Neuronal stem cell (in vitro differentiated cells): ENCODE results near the gene MDFIC2.

Experiments used
- DNase-seq: peaks from one replicate; pipeline ENCODE4 v3.0.0-alpha.2; 2013; ENCODE audit warnings: low spot score
- H2AFZ ChIP-seq: one replicate; pipeline ENCODE4 v1.6.1; 2013; ENCODE audit warnings: mild to moderate bottlenecking, low read length, inconsistent platforms
- H2AK5ac ChIP-seq: 2 replicates; pipeline ENCODE4 v1.6.1; 2013; ENCODE audit warnings: low read depth, mild to moderate bottlenecking, inconsistent platforms, low read length, moderate library complexity, mixed read lengths
- H2BK120ac ChIP-seq: 2 replicates; pipeline ENCODE4 v1.6.1; 2013; ENCODE audit warnings: low read depth, mild to moderate bottlenecking, inconsistent platforms, low read length, moderate library complexity, mixed read lengths
- H2BK12ac ChIP-seq: one replicate; pipeline ENCODE4 v1.6.1; 2013; ENCODE audit warnings: low read length, inconsistent platforms
- H2BK15ac ChIP-seq: 2 replicates; pipeline ENCODE4 v1.6.1; 2013; ENCODE audit warnings: mild to moderate bottlenecking, low read length, inconsistent platforms, mixed read lengths
- H2BK5ac ChIP-seq: one replicate; pipeline ENCODE4 v1.6.1; 2013; ENCODE audit warnings: inconsistent platforms, mild to moderate bottlenecking, low read length, moderate library complexity
- H3K14ac ChIP-seq: one replicate; pipeline ENCODE4 v1.6.1; 2013; ENCODE audit warnings: low read length, inconsistent platforms
- H3K18ac ChIP-seq: 2 replicates; pipeline ENCODE4 v1.6.1; 2013; ENCODE audit warnings: low read length, inconsistent platforms
- H3K23ac ChIP-seq: 2 replicates; pipeline ENCODE4 v1.6.1; 2013; ENCODE audit warnings: low read depth, mild to moderate bottlenecking, mixed read lengths, low read length, inconsistent platforms; ENCODE audit not compliant: poor library complexity
- H3K27ac ChIP-seq: replicated peaks from 3 replicates; pipeline ENCODE4 v1.5.1; 2013; ENCODE audit warnings: low read length, inconsistent platforms
- H3K27me3 ChIP-seq, 3 experiments: 2 replicates each; pipeline ENCODE4 v1.6.1; 2013; ENCODE audit warnings: low read length in 3 of 3, mild to moderate bottlenecking in 2 of 3, inconsistent platforms in 1 of 3, low read depth in 1 of 3, mixed read lengths in 1 of 3, moderate library complexity in 1 of 3; ENCODE audit not compliant: control insufficient read depth in 3 of 3, insufficient read depth in 3 of 3
- H3K36me3 ChIP-seq, 2 donors: replicated peaks in 1 of 2; 2 replicates each; pipeline ENCODE4 v1.6.1; 2013; ENCODE audit warnings: low read length in 2 of 2; ENCODE audit not compliant: control insufficient read depth in 2 of 2, insufficient read depth in 2 of 2
- H3K4ac ChIP-seq: 2 replicates; pipeline ENCODE4 v1.6.1; 2013; ENCODE audit warnings: inconsistent platforms, mild to moderate bottlenecking, low read length, moderate library complexity
- H3K4me1 ChIP-seq, 2 donors: 1 replicate in 1 of 2; 2 replicates in 1 of 2; pipeline ENCODE4 v1.6.1; 2013; ENCODE audit warnings: low read length in 2 of 2, low read depth in 1 of 2; ENCODE audit not compliant: control insufficient read depth in 2 of 2, insufficient read depth in 1 of 2
- H3K4me2 ChIP-seq: one replicate; pipeline ENCODE4 v1.6.1; 2013; ENCODE audit warnings: mild to moderate bottlenecking, low read length, inconsistent platforms; ENCODE audit not compliant: insufficient read depth, poor library complexity, severe bottlenecking
- H3K4me3 ChIP-seq, 2 donors: 2 replicates each; pipeline ENCODE4 v1.5.1; 2013; ENCODE audit warnings: low read length in 2 of 2, mild to moderate bottlenecking in 2 of 2, inconsistent platforms in 1 of 2, moderate library complexity in 1 of 2
- H3K79me1 ChIP-seq: one replicate; pipeline ENCODE4 v1.6.1; 2013; ENCODE audit warnings: low read depth, mild to moderate bottlenecking, inconsistent platforms, low read length, moderate library complexity
- H3K9ac ChIP-seq: one replicate; pipeline ENCODE4 v1.6.1; 2013; ENCODE audit warnings: mild to moderate bottlenecking, low read depth, low read length, inconsistent platforms; ENCODE audit not compliant: poor library complexity
- H3K9me3 ChIP-seq, 2 donors: replicated peaks in 1 of 2; 2 replicates each; pipeline versions ENCODE3 to v1.6.1; 2013; ENCODE audit warnings: low read length in 2 of 2, mild to moderate bottlenecking in 2 of 2, inconsistent platforms in 1 of 2, low read depth in 1 of 2, mixed read lengths in 1 of 2, moderate library complexity in 1 of 2; ENCODE audit not compliant: control insufficient read depth in 2 of 2, insufficient read depth in 1 of 2
- H4K8ac ChIP-seq: one replicate; pipeline ENCODE4 v1.6.1; 2013; ENCODE audit warnings: low read depth, mild to moderate bottlenecking, inconsistent platforms, low read length, moderate library complexity
- H4K91ac ChIP-seq: one replicate; pipeline ENCODE4 v1.6.1; 2013; ENCODE audit warnings: low read length, low read depth, mild to moderate bottlenecking, inconsistent platforms; ENCODE audit not compliant: poor library complexity
- WGBS, 2 donors: extraction: QIAGEN DNeasy Blood & Tissue Kit; methylation state at CpG; one replicate each; pipeline ENCODE4 v1.1.7; 2013; ENCODE audit warnings: missing lambda C conversion rate in 2 of 2, mixed read lengths in 1 of 2; ENCODE audit not compliant: insufficient read length in 2 of 2, insufficient replicate concordance in 1 of 2; ENCODE audit errors: extremely low coverage in 2 of 2; 5-methylcytosine and 5-hydroxymethylcytosine counted together

MDFIC2 gene

GRCh38 chr3:70176224-70176623 lies 136.2 kb downstream of the MDFIC2 start:
- no peak overlapping the region for H3K18ac ChIP-seq
- no peak overlapping the region for H2BK120ac ChIP-seq
- H2BK12ac ChIP-seq, result no peak overlapping the region
- WGBS, 2 donors, result 100% methylated on average over 1 of the region's 4 CpGs; no CpG with 5 or more reads in 1 of the 2 donors
- H2AFZ ChIP-seq, result no peak overlapping the region
- no peak overlapping the region for H3K4me2 ChIP-seq
- H3K27ac ChIP-seq, result no peak overlapping the region
- H3K4me3 ChIP-seq, result no peak overlapping the region
- H3K14ac ChIP-seq, result no peak overlapping the region
- DNase-seq, result no peak
- no peak overlapping the region for H2BK5ac ChIP-seq
- H3K23ac ChIP-seq, result no peak overlapping the region
- H3K9ac ChIP-seq, result no peak overlapping the region
- no peak overlapping the region for H2BK15ac ChIP-seq
- H2AK5ac ChIP-seq, result no peak overlapping the region
- H3K9me3 ChIP-seq, result peaks cover 0 to 1% of the 10 kb centered on the region in 2 donors
- no peaks in the 10 kb centered on the region for H3K36me3 ChIP-seq
- no peak overlapping the region for H4K8ac ChIP-seq
- no peaks in the 10 kb centered on the region for H3K4me1 ChIP-seq
- H3K27me3 ChIP-seq, result no peaks in the 10 kb centered on the region
- no peak overlapping the region for H4K91ac ChIP-seq
- H3K79me1 ChIP-seq, result no peaks in the 10 kb centered on the region
- no peak overlapping the region for H3K4ac ChIP-seq

GRCh38 chr3:70156808-70157207 lies 155.6 kb downstream of the MDFIC2 start:
- H4K91ac ChIP-seq, result no peak overlapping the region
- no peak overlapping the region for H3K23ac ChIP-seq
- H2BK120ac ChIP-seq, result no peak overlapping the region
- no peak overlapping the region for H4K8ac ChIP-seq
- H2AFZ ChIP-seq, result no peak overlapping the region
- no peaks in the 10 kb centered on the region for H3K79me1 ChIP-seq
- H3K27ac ChIP-seq, result no peak overlapping the region
- H2BK5ac ChIP-seq, result no peak overlapping the region
- H3K4me3 ChIP-seq, result no peak overlapping the region
- H3K4ac ChIP-seq, result no peak overlapping the region
- H2AK5ac ChIP-seq, result no peak overlapping the region
- no peaks in the 10 kb centered on the region for H3K9me3 ChIP-seq
- WGBS, 2 donors, result no CpG with 5 or more reads among the region's 1 CpG
- no peaks in the 10 kb centered on the region for H3K27me3 ChIP-seq
- H3K36me3 ChIP-seq, result no peaks in the 10 kb centered on the region
- H2BK15ac ChIP-seq, result no peak overlapping the region
- no peak overlapping the region for H3K14ac ChIP-seq
- H3K18ac ChIP-seq, result no peak overlapping the region
- no peak overlapping the region for H2BK12ac ChIP-seq
- no peak for DNase-seq
- H3K9ac ChIP-seq, result no peak overlapping the region
- no peak overlapping the region for H3K4me2 ChIP-seq
- no peaks in the 10 kb centered on the region for H3K4me1 ChIP-seq

- Histone ChIP-seq H4K91ac (no peak overlapping the region), H3K4me1 (peaks cover 0 to 2% of the 10 kb centered on the region in 2 donors)
- WGBS, 2 donors, result no CpG with 5 or more reads among the region's 3 CpGs
These were observed 161.8 kb downstream of the MDFIC2 start for GRCh38 chr3:70150599-70150998.

GRCh38 chr3:70149714-70150400 lies 162.6 kb downstream of the MDFIC2 start:
- Histone ChIP-seq H3K36me3 (peaks cover 0 to 2% of the 10 kb centered on the region in 2 donors), H3K4me3 (no peak overlapping the region), H3K9ac (no peak overlapping the region), H3K14ac (no peak overlapping the region), H3K4ac (no peak overlapping the region), H3K4me1 (peaks cover 0 to 2% of the 10 kb centered on the region in 2 donors), H2BK120ac (no peak overlapping the region), H2AK5ac (no peak overlapping the region), H3K27ac (no peak overlapping the region), H2BK12ac (no peak overlapping the region), H4K91ac (no peak overlapping the region), H4K8ac (no peak overlapping the region), H3K23ac (no peak overlapping the region), H3K9me3 (peaks cover 0 to 2% of the 10 kb centered on the region in 2 donors), H3K4me2 (no peak overlapping the region), H3K18ac (no peak overlapping the region), H2AFZ (no peak overlapping the region), H3K27me3 (no peaks in the 10 kb centered on the region), H2BK15ac (no peak overlapping the region), H3K79me1 (no peaks in the 10 kb centered on the region), H2BK5ac (no peak overlapping the region)
- WGBS, 2 donors, result 100% methylated on average over 1 of the region's 4 CpGs
- DNase-seq, result no peak

More at GRCh38 chr3:70150599-70150998, 161.8 kb downstream of the MDFIC2 start:
- Histone ChIP-seq H3K4me2 (no peak overlapping the region), H3K36me3 (peaks cover 0 to 2% of the 10 kb centered on the region in 2 donors), H3K79me1 (no peaks in the 10 kb centered on the region), H3K23ac (no peak overlapping the region), H3K4ac (no peak overlapping the region), H2BK5ac (no peak overlapping the region), H3K14ac (no peak overlapping the region), H2BK120ac (no peak overlapping the region), H3K18ac (no peak overlapping the region), H3K9ac (no peak overlapping the region), H4K8ac (no peak overlapping the region), H3K27ac (no peak overlapping the region), H2AK5ac (no peak overlapping the region), H3K4me3 (no peak overlapping the region), H2AFZ (no peak overlapping the region), H2BK12ac (no peak overlapping the region), H3K27me3 (no peaks in the 10 kb centered on the region), H2BK15ac (no peak overlapping the region), H3K9me3 (peaks cover 0 to 2% of the 10 kb centered on the region in 2 donors)
- no peak for DNase-seq
